Endothelial cell (in vitro differentiated cells): Measurements from ENCODE around the gene DYSF. TPM values are rescaled to one million over a fixed set of nuclear protein-coding genes. Genes with fewer than 3 reads are reported as not detected.
A peak's percentile ranks its signal among the peaks of the same experiment; 100 is the strongest.

Source experiments
- DNase-seq: peaks from one replicate; pipeline ENCODE4 v3.0.0; 2021; ENCODE audit warnings: low spot score
- H3K27ac Mint-ChIP-seq: one replicate; pipeline ENCODE4 v1.8.0; 2021; ENCODE audit warnings: mixed read lengths, inconsistent platforms; ENCODE audit not compliant: unreplicated experiment
- H3K27me3 Mint-ChIP-seq: one replicate; pipeline ENCODE4 v1.8.0; 2021; ENCODE audit warnings: mild to moderate bottlenecking, moderate library complexity, mixed read lengths, inconsistent platforms; ENCODE audit not compliant: unreplicated experiment
- H3K36me3 Mint-ChIP-seq: one replicate; pipeline ENCODE4 v1.8.0; 2021; ENCODE audit warnings: mild to moderate bottlenecking, low read depth, mixed read lengths, inconsistent platforms; ENCODE audit not compliant: unreplicated experiment
- H3K4me1 Mint-ChIP-seq: one replicate; pipeline ENCODE4 v1.8.0; 2021; ENCODE audit warnings: mild to moderate bottlenecking, mixed read lengths, inconsistent platforms; ENCODE audit not compliant: unreplicated experiment
- H3K4me3 Mint-ChIP-seq: one replicate; pipeline ENCODE4 v1.8.0; 2021; ENCODE audit warnings: mild to moderate bottlenecking, mixed read lengths, inconsistent platforms; ENCODE audit not compliant: unreplicated experiment
- H3K9me3 Mint-ChIP-seq: one replicate; pipeline ENCODE4 v1.8.0; 2021; ENCODE audit warnings: mixed read lengths, inconsistent platforms; ENCODE audit not compliant: unreplicated experiment
- total RNA-seq: library from RNA; stranded (reverse); fragmentation: NEBNext Ultra II Directional; extraction: Animal tissue kit (Norgen Biotek cat#: 25700); gene quantifications from one replicate; pipeline ENCODE4 v1.2.1, GENCODE V29; 2021; ENCODE audit not compliant: unreplicated experiment
- TF ChIP-seq, protein P1 (sequence below): fragments of 200-600 bp; sonication (generic); IDR thresholded peaks from one replicate; pipeline ENCODE4 v1.5.0; 2021; ENCODE audit warnings: antibody characterized with exemption; ENCODE audit not compliant: unreplicated experiment

Gene DYSF
- total RNA-seq, 1 donor from 2014 or later, result 566 TPM

DNA sequence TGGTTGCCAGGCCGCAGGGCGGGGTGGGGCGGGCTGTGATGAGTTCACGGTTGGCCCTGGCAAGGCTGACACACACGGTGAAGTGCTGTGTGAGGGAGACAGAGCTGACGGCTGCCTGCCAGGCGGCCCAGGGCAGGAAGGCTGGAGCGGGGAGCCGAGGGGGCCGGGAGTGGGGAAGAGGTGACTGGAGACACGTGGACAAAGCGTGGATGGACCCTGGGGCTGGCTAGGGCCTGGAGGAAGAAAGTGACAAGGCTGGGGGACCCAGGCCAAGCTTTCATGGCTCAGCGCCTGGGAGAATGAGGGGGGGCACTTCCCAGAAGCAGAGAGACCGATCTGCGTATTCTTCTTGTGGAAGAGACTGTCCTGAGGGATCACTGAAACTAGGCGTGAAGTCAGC lies 123.2 kb downstream of the DYSF start:
- H3K36me3 Mint-ChIP-seq, result peaks cover 55% of the 10 kb centered on the region
- TF ChIP-seq, protein P1, sequence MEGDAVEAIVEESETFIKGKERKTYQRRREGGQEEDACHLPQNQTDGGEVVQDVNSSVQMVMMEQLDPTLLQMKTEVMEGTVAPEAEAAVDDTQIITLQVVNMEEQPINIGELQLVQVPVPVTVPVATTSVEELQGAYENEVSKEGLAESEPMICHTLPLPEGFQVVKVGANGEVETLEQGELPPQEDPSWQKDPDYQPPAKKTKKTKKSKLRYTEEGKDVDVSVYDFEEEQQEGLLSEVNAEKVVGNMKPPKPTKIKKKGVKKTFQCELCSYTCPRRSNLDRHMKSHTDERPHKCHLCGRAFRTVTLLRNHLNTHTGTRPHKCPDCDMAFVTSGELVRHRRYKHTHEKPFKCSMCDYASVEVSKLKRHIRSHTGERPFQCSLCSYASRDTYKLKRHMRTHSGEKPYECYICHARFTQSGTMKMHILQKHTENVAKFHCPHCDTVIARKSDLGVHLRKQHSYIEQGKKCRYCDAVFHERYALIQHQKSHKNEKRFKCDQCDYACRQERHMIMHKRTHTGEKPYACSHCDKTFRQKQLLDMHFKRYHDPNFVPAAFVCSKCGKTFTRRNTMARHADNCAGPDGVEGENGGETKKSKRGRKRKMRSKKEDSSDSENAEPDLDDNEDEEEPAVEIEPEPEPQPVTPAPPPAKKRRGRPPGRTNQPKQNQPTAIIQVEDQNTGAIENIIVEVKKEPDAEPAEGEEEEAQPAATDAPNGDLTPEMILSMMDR, result no peak
- H3K9me3 Mint-ChIP-seq, result no peaks in the 10 kb centered on the region
- H3K27me3 Mint-ChIP-seq, result peaks cover 33% of the 10 kb centered on the region
- peak overlapping the region; percentile 76 for H3K4me3 Mint-ChIP-seq
- H3K4me1 Mint-ChIP-seq, result peaks cover 8% of the 10 kb centered on the region
- peak overlapping the region; percentile 45 for H3K27ac Mint-ChIP-seq
- DNase-seq, result no peak

DNA sequence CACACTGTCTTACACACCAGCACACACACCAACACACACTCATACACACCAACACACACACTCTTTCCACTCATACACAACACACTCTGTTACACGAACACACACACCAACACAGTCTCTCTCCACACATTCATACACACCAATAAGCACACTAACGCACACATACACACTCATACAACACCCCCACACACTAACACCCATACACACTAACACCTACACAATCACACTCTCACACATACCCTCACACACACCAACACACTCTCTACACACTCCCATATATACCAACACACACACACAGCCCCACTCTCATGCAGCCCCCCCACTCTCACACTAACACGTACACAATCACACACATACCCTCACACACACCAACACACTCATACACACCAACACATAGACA lies 123.8 kb downstream of the DYSF start:
- Mint-ChIP-seq H3K36me3 (peaks cover 56% of the 10 kb centered on the region), H3K9me3 (no peaks in the 10 kb centered on the region), H3K27ac (peak overlapping the region; percentile 5), H3K4me3 (peak overlapping the region; percentile 76), H3K4me1 (peaks cover 8% of the 10 kb centered on the region), H3K27me3 (peaks cover 35% of the 10 kb centered on the region)
- TF ChIP-seq, protein P1, result no peak
- no peak for DNase-seq

DNA sequence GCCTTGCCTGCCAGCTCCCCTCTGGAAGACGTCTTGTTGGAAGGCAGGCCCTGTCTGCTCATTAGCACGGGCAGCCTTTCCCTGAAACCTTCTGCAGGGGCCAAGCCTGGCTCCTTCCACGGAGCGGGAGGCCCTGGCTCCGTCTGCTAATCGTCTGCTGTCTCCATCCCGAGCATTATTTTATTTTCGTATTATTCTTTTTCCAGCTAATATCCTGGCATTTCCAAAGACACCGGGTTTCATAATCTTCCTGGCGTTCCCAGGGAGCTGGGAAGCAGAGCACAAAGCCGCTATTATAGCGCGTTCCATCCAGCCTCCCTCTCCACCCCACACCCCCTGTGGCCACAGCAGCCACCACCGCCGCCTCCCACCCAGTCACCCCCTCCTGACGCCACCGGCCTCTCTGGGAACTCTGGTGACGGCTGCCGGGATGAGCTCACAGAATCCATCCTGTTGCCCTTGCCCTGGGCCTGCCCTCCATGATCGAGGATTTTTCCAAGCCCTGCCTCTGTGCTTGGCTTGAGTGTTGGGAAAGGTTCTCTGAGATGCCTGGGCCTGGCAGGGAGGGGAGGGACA lies 125.5 kb downstream of the DYSF start:
- Mint-ChIP-seq H3K9me3 (no peaks in the 10 kb centered on the region), H3K36me3 (peaks cover 56% of the 10 kb centered on the region), H3K4me3 (no peak overlapping the region), H3K27ac (peak overlapping the region; percentile 42), H3K27me3 (peaks cover 34% of the 10 kb centered on the region), H3K4me1 (peaks cover under 1% of the 10 kb centered on the region)
- TF ChIP-seq, protein P1, result no peak
- DNase-seq, result no peak

DNA sequence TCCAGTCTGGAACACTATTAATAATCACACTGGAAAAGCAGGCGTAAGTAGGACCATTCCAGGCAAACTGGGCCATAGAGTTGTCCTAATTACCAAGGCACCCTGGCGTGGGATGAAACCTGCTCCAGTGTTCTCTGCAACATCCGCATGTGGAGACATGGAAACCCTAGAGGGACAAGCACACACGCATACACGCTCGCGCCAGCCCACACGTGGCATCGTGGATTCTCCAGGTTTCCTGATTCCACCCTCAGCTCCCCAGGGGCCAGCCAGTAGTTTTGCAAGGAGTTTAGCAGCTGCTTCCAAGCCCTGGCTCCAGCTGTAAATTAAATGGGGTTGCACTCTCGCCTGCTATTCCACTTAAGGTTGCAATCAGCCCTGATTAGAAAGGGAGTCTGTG lies 127.7 kb downstream of the DYSF start:
- DNase-seq, result no peak
- no peak overlapping the region for H3K4me3 Mint-ChIP-seq
- H3K27me3 Mint-ChIP-seq, result peaks cover 48% of the 10 kb centered on the region
- peaks cover 14% of the 10 kb centered on the region for H3K4me1 Mint-ChIP-seq
- H3K36me3 Mint-ChIP-seq, result peaks cover 63% of the 10 kb centered on the region
- H3K27ac Mint-ChIP-seq, result peak overlapping the region; percentile 67
- no peaks in the 10 kb centered on the region for H3K9me3 Mint-ChIP-seq
- TF ChIP-seq, protein P1, result no peak

DNA sequence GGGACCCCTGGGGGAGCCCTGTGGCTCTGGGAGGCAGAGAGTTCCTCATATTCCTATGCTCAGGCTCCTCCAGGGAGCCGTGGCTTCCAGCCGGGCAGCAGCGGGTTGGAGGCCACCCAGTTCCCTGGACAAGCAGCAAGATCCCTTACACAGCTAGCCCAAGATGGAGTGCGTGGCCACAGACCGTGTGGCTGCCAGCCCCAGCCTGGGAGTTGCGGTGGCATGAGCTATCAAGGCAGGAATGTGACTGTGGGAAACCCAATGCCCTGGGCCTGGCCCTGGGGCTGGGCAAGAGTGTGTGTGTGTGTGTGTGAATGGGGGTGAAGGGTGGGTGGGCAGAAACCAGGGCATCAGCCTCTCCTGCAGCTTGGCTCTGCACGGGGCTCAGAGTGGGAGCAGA lies 130.5 kb downstream of the DYSF start:
- Mint-ChIP-seq H3K27ac (no peak overlapping the region), H3K27me3 (peaks cover 49% of the 10 kb centered on the region), H3K4me1 (peaks cover 37% of the 10 kb centered on the region), H3K9me3 (no peaks in the 10 kb centered on the region), H3K36me3 (peaks cover 58% of the 10 kb centered on the region), H3K4me3 (no peak overlapping the region)
- no peak for DNase-seq
- TF ChIP-seq, protein P1, result no peak
